LNCAP (cell line): ENCODE measurements around the gene LSM11.

Source experiments
- TF ChIP-seq, protein P1 (sequence below): fragments of 450-650 bp; IDR thresholded peaks from 2 replicates; pipeline ENCODE4 v1.5.1; 2017; ENCODE audit warnings: mild to moderate bottlenecking

LSM11 gene

DNA sequence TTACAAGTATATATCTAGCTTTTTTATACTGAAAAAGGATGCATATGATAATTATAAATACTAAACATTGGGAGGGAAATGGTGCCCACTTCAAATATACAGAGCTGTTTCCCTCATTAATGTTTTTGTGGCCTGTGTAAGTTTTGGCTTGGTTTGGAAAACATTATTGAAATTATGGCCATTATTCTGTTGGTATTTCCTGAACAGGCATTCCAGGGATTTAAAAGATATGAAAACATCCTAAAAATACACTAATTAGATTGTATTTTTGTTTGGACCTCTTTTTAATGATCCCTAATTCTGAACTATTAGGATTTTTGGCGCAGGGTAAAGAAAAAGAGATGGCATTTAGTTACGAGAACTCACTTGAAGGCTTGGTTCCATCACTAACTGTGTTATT, 64.5 kb downstream of the LSM11 start:
- TF ChIP-seq, protein P1, sequence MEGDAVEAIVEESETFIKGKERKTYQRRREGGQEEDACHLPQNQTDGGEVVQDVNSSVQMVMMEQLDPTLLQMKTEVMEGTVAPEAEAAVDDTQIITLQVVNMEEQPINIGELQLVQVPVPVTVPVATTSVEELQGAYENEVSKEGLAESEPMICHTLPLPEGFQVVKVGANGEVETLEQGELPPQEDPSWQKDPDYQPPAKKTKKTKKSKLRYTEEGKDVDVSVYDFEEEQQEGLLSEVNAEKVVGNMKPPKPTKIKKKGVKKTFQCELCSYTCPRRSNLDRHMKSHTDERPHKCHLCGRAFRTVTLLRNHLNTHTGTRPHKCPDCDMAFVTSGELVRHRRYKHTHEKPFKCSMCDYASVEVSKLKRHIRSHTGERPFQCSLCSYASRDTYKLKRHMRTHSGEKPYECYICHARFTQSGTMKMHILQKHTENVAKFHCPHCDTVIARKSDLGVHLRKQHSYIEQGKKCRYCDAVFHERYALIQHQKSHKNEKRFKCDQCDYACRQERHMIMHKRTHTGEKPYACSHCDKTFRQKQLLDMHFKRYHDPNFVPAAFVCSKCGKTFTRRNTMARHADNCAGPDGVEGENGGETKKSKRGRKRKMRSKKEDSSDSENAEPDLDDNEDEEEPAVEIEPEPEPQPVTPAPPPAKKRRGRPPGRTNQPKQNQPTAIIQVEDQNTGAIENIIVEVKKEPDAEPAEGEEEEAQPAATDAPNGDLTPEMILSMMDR, result no peak
